GM19193 (cell line): Measurements from ENCODE around the gene PCAT7.

ENCODE experiments used
- POLR2A ChIP-seq: IDR thresholded peaks from 4 replicates; pipeline ENCODE4 v1.6.1; 2011; ENCODE audit not compliant: insufficient read depth, insufficient read length; ENCODE audit errors: extremely low read depth

The PCAT7 gene

DNA sequence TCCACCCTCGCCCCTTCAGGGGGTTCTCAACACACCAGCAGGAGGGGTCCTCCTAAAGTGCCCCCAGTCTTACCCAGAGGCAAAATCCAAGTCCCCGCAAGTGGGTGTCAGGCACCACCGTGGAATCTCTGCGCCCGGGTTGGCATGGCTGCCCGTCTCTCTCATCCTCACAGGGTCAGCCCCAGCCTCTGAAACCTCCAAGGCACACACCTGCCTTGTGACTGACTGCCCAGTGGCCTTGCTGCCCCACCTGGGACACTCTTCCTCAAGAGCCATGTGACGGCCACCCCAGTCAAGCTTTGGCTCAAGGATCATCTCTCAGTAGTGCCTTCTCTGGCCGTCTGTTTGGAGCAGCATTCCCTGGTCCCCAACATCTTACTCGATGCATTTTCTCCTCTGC is 33.8 kb downstream of the PCAT7 start:
- no peak for TF ChIP-seq POLR2A

DNA sequence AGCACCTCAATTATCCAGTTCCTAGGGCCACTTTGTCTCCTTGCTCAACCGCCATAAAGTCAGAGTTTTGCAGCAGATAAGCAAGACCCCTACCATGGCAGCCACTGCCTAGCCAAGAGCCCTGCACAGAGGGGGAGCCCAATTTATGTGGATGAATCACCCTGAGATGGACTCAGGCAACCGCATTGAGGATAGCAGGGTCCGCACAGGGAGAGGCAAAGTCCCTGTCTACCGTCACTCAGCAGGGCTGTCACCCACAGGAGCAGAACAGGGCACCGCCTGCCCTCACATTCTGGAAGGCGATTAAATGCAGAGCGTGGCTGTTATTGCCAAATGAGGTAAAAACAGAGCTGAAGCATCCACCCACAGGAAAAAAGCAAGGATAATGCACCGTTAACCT is 37.0 kb downstream of the PCAT7 start:
- TF ChIP-seq POLR2A: no peak

DNA sequence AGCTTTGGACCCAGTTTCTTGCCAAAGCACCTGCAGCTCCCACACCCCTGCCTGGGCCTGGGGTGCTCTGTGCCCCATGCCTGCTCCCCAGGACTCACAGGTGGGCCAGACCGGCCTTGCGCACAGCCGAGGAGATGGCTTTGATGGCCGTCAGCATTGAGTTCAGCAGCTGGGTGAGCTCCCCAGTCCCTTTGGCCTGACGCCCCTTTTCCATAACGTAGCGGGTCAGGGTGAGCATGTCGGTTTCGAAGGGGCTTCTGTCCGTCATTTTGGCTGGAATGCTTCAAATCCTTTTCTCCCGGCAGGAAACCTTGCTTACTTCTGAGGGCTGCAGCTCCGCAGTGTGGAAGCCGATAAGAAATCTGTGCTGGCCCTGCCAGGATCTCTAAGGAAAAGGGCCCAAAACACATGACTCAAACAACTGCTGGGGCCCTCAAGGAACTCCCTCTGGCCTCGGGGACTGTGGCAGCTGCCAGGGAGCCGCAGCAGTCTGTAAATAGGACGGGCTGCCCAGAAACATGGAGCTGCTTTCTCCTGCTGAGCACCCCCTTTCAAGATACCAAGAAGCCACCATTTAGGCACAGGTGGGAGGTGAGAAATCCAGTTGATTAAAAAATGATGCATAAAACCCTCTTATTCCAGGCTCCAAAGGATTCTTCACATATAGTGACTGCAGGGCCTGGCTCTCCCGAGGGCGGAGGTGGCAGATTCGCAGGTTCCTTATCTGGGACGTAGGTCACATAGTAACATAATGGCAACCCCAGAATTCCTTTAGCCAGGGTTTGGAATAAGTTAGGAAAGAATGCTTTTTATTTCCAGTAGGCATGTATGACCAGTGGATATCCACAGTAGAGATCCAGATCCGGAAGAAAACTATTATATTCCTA is 38.8 kb downstream of the PCAT7 start, which contains the start of gene FBP2:
FBP2 (minus strand) TSS at position 366 of the 887 bp plus-strand sequence; CDS start at position 268, 98 bp downstream.
- TF ChIP-seq POLR2A: no peak

DNA sequence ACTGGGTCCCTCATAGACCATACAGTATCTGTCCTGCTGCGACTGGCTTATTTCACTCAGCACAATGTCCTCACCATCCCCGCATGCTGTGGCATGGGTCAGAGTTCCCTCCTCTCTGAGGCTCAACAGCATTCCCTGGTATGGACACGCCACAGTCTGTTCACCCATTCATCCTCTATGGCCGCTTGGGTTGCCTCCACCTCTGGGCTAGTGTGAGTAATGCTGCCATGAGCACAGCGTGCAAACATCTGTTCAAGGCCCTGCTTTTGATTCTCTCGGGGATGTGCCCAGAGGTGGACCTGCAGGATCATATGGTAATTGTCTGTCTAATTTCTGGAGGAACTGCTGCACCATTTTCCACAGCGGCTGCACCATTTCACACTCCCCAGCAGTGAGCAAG is 44.2 kb downstream of the PCAT7 start:
- no peak for TF ChIP-seq POLR2A

DNA sequence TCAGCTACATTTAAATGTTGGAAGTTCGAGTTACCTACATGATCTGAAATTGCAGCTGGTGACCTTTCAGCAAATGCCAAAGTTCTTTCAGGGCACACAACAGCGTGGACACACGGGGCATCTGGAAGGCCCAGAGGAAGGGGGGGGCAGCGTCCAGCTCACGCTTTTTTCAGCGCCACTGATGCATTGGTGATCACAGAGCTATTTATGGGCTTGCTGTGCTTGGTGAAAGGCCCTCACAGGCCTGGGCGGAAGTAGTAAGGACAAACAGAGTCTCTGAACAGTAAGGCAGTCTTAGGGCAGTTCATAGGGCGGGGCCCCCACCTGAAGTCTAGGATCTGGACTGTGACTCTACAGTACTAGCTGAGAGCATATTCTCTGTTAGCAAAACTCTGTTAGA is 45.4 kb downstream of the PCAT7 start:
- TF ChIP-seq POLR2A: no peak

DNA sequence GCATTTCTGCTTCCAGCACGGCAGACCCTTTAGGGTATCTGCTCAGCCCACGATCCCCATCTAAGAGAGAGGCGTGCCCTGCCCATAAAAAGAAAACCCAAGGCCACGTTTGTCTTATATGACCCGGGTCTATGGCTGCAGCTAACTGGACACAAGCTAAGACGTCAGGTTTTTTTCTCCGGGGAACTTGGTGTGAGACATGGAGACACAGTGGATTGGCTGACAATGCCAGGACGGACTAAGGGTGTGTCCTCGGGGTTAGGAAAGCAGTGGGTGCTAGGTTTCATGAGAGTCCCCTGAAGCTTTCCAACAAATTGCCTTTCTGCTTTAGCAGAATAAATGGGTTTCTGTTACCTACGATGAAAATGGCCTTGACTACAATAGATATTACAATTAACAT is 45.8 kb downstream of the PCAT7 start:
- no peak for TF ChIP-seq POLR2A

DNA sequence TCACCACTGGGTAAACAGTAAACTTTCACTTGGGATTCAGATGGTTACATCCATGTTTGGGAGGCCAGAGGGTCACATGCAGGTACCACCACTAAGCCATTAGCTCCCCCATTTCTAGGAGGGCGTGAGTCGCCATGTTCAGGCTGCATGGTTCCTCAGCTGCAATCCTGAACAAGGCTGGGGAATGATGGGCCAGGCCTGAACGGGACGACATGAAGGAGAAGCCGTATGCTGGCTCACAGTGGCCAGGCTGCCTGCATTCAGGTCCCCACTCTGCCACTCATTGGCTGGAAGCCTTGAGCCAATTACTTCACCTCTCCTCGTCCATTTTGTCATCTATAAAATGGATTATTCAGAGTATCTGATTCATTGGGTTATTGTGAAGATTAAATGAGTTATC is 47.8 kb downstream of the PCAT7 start:
- TF ChIP-seq POLR2A: no peak

DNA sequence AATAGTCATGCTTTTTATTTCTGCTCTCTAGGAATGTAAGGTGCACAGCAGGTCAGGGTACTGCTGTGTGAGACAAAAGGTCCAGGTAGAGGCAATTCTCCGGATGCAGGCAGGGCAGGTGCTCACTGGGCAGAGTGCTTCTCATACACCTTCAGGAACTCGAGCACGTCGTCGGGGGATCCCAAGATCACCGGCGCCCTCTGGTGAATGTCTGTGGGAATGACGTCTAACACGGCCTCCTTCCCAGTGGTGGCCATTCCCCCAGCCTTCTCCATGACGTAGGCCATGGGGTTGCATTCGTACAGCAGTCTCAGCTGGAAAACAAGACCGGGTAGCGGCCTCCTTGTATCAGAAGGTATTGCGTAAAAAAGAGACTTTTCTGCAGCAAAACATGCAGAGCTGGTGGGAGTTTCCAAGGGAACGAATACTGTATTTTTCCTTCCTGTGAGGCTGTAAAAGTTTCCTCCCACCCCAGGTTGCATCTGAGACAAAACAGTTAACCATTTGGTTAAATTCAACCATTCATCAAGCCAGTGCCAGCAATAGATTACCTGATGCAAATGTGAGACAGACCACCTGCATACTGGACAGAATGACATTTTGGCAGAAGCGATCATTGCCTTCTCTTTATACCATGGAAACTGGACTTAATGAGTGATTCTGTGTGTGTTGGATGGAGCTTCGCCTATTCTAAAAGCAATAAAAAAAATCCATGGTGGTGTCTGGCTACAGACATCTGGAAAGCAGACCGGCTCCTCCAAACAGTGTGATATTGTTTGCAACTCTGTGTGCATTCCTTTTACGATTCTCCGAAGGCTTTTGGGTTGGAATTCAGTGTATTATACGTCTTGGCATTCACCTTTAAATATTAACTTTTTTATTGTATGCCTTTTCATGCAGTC is 48.6 kb downstream of the PCAT7 start:
- TF ChIP-seq POLR2A: no peak

DNA sequence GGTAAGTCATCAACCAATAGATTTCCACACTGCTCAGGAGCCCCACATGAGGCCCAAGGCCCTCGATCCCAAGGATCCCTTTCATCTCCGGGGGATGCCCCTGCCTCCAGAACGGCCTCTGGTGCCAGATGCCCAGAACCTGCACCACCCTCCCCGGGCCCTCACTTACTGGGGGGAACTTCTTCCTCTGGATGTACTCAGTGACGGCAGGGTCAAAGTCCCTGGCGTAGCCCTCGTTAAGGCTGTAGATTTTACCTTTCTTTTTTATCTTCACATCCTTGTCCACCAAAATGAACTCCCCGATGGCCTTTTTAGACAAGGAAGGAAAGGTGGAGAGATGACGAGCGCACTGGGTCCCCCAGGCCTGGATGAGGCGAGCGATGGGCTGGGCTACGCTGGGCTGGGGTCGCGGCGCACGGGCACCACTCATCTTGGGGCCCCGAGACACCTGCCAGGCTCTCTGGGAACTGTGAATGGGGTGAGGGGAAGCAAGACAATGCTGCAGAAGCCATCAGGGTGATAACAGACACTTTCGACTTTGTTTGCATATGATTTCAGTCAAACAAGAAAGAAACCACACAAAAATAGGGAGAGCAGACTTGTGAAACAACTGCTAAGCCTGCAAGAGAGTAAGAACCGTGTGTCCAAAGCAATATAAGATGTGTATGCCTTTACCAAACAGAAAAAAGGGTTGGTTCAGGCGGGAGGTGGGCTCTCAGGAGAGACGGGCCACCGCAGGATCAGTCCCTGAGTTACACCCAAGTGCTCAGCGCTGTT is 52.0 kb downstream of the PCAT7 start:
- no peak for TF ChIP-seq POLR2A

DNA sequence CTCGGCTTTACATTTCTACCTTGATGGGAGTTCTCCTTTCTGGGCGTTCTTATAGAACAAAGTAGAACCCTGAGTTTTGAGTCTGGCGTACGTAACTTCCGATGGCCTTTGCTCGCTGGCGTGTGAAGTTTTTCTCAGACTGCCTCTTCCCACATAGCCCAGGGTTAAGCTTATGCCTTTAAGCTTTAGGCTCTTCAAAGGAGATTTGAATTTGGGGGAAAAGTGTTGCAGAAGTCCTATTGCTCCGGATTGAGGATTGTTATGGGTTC is 52.5 kb downstream of the PCAT7 start:
- no peak for TF ChIP-seq POLR2A

DNA sequence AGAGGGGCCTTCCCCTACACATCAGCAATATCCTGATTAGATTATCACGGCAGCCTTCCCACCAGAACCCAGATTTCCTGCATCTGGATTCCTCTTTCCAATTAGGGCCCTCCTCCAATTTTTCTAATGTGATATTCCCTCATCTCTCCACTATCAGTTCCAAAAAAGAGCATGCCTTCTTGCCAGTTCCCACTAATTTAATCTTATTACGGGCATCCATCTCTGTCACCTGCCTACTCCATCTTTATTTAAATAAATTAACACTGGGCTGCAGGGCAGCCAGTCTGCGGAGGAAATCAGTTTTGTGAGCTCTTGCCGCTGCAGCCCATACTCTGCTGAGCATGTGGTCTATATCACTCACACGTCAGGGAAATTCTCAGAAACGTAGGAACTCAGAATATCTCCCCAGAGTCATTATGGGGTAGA is 55.3 kb downstream of the PCAT7 start:
- TF ChIP-seq POLR2A: no peak

DNA sequence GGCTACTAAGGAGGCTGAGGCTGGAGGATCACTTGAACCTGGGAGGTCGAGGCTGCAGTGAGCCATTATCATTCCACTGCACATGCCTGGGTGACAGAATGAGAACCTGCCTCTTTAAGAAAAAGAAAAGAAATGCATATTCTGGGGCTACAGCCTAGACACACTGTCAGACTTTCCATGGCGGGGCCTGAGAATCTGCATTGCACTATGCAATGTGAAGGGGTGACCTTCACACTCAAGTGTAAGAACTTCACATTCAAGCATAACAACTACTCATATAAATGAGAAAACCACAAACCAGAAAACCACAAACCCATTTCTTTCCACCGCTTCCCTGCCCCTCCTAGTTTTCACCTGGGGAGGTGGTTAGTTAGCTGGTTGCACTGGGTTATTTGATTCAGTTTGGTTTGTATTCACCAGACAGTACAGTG is 56.8 kb downstream of the PCAT7 start:
- no peak for TF ChIP-seq POLR2A

DNA sequence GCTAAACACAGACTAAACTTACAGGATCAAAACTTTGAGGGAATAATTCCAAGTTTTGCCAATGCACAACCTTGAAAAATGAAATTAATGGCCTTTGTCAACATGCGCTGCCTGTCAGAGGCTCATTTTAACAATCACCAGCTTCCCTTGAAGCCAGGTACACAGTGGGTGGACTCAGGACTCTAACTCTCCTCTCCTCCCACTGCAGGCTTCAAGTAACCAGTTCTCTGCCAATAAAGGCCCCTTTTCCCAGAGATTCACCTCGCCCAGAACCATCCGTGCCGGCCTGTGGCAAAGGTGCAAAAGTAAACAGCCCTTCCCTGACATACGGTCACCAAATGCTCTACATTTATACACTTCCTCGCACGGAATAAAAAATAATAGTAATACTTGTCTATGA is 57.2 kb downstream of the PCAT7 start:
- no peak for TF ChIP-seq POLR2A

DNA sequence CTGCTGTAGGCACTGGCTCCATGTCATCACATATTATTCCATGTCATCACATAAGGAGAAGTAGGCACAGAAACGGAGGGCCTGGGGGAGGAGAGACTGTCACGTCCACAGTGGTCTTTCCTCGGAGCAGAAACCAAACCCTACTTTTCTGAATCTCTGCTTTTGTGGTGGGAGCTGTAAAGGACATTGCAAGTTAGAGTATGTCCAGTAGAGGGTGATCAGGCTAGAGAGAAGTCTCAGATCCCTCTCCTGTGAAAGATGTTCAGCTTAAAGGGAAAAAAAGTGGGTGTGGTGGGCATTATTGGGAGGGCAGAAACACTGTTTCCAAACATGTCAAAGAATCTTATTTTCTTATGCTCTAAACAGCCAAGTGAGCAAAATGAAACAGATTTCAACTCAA is 58.1 kb downstream of the PCAT7 start:
- no peak for TF ChIP-seq POLR2A

DNA sequence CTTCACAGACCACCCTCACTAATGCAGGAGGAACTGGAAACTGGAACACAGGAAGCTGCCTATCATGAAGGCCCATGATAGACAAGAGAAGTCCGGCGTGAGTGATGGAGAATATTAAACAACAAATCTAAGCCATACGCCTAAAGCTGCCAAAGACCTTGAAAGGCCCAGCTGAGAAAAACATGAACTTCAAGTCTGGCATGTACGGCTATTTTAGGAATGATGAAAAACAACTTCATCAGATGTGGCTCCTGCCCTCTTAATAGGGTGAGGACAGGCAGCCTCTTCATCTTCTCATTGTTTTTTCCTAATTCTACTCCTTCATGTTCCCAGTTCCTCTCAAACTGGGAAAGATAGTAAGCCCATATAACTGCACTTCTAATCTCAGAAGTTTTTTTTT is 64.1 kb downstream of the PCAT7 start:
- TF ChIP-seq POLR2A: no peak
